ENCODE results near the gene ACTBL2.

Gene ACTBL2

DNA sequence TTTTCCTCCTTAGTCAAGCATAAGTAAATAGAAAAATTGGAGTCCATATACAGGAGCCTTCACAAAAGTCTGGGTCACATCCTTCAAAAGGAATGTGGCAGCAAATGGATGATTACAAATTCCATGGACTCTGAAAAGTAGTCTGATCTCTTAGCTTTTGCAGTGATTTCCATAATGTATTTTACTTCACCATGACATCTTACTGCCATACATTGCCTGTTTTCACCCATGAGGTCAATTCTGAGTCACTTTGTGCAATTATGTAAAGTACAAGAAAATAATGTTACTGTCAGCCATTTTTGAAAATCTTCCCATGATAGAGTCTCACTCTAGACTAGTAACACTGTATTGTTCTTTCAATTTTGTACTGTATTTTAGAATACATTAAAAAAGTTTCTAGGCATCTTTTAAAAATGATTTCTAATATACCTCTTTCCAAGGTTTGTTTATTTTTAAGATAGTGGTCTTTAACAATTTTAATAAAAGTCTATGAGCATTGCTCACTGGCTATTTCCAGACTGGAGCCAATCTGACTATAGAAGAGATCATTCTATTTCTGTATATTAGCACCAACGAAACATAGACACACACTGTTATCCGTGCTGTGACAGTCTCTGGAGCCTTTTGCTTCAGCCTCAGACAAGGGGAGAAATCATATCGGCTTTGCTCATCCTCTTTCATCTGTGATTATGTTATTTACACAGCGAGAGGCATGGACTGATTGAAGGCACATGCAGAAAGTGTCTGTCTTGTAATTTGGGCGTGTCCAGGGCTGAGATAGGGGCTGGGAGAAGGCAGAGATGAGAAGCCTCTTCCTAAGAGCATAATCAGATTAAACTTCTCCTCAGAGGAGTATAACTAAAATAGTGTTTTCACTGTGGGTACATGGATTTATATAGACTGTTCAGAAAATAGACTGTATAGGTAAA is 22.9 kb upstream of the ACTBL2 start:
- TF ChIP-seq, protein P1, sequence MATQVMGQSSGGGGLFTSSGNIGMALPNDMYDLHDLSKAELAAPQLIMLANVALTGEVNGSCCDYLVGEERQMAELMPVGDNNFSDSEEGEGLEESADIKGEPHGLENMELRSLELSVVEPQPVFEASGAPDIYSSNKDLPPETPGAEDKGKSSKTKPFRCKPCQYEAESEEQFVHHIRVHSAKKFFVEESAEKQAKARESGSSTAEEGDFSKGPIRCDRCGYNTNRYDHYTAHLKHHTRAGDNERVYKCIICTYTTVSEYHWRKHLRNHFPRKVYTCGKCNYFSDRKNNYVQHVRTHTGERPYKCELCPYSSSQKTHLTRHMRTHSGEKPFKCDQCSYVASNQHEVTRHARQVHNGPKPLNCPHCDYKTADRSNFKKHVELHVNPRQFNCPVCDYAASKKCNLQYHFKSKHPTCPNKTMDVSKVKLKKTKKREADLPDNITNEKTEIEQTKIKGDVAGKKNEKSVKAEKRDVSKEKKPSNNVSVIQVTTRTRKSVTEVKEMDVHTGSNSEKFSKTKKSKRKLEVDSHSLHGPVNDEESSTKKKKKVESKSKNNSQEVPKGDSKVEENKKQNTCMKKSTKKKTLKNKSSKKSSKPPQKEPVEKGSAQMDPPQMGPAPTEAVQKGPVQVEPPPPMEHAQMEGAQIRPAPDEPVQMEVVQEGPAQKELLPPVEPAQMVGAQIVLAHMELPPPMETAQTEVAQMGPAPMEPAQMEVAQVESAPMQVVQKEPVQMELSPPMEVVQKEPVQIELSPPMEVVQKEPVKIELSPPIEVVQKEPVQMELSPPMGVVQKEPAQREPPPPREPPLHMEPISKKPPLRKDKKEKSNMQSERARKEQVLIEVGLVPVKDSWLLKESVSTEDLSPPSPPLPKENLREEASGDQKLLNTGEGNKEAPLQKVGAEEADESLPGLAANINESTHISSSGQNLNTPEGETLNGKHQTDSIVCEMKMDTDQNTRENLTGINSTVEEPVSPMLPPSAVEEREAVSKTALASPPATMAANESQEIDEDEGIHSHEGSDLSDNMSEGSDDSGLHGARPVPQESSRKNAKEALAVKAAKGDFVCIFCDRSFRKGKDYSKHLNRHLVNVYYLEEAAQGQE (IDR thresholded peaks at IDR 0.05; ENCODE audit: insufficient read depth in 1 of 2, low read depth in 2 of 2, low read length in 2 of 2) = no peak
- no peak for TF ChIP-seq FOXP2 (optimal IDR thresholded peaks at IDR 0.05; ENCODE audit: borderline replicate concordance, extremely low read depth, extremely low read length, insufficient read depth)
- TF ChIP-seq POLR2AphosphoS5 (IDR thresholded peaks at IDR 0.05; ENCODE audit: low read depth, low read length) = no peak
- no peak for TF ChIP-seq TAF1 (IDR thresholded peaks at IDR 0.05; ENCODE audit: borderline replicate concordance, insufficient read depth, low read length)
- no peak for TF ChIP-seq SIN3A (IDR thresholded peaks at IDR 0.05; ENCODE audit: borderline replicate concordance, insufficient read depth, low read length)

DNA sequence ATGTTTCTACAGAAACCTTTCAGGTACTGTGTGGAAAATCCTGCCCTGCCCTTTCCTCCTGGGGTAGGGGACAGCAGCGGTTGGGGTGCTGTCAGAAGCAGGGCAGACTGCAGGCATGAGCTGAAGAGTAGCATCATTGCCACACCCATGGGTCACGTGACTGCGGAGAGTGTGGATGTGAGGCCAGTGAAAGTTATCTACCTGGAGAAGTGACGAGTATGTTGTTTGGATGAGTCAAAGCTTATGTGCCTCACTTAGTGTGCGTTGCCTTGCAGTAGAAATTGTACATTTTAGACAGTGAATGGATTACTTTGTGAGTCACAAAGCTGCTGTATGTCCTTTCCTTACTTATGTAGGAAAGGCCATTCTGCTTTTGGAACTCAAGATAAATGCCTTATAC is 21.7 kb upstream of the ACTBL2 start:
- no peak for TF ChIP-seq POLR2AphosphoS5 (IDR thresholded peaks at IDR 0.05; ENCODE audit: low read depth, low read length)
- TF ChIP-seq FOXP2 (optimal IDR thresholded peaks at IDR 0.05; ENCODE audit: borderline replicate concordance, extremely low read depth, extremely low read length, insufficient read depth) = no peak
- TF ChIP-seq, protein P1 (IDR thresholded peaks at IDR 0.05; ENCODE audit: insufficient read depth in 1 of 2, low read depth in 2 of 2, low read length in 2 of 2) = no peak
- no peak for TF ChIP-seq TAF1 (IDR thresholded peaks at IDR 0.05; ENCODE audit: borderline replicate concordance, insufficient read depth, low read length)
- TF ChIP-seq SIN3A (IDR thresholded peaks at IDR 0.05; ENCODE audit: borderline replicate concordance, insufficient read depth, low read length) = no peak

DNA sequence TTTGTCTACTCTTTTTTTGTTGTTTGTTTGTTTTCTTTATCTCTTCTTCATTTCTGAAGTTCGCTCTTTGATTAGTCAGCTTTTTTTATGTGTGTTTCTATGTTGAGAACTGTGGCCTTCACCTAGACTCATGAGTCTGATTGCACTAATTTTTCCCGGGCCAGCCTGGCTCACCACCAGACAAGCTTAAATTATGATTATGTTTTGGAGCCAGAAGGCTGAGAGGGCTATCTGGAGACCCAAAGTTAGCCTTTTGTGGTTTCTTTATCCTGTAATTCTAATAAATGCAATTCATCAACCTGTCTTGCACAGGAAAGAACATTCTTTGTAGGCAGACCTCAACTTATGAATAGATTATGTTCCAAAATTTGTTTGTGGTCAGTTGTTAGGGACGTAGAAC is 20.8 kb upstream of the ACTBL2 start:
- TF ChIP-seq TAF1 (IDR thresholded peaks at IDR 0.05; ENCODE audit: borderline replicate concordance, insufficient read depth, low read length) (no peak), FOXP2 (optimal IDR thresholded peaks at IDR 0.05; ENCODE audit: borderline replicate concordance, extremely low read depth, extremely low read length, insufficient read depth) (no peak), POLR2AphosphoS5 (IDR thresholded peaks at IDR 0.05; ENCODE audit: low read depth, low read length) (no peak), SIN3A (IDR thresholded peaks at IDR 0.05; ENCODE audit: borderline replicate concordance, insufficient read depth, low read length) (no peak)
- TF ChIP-seq, protein P1 (IDR thresholded peaks at IDR 0.05; ENCODE audit: insufficient read depth in 1 of 2, low read depth in 2 of 2, low read length in 2 of 2) = no peak

DNA sequence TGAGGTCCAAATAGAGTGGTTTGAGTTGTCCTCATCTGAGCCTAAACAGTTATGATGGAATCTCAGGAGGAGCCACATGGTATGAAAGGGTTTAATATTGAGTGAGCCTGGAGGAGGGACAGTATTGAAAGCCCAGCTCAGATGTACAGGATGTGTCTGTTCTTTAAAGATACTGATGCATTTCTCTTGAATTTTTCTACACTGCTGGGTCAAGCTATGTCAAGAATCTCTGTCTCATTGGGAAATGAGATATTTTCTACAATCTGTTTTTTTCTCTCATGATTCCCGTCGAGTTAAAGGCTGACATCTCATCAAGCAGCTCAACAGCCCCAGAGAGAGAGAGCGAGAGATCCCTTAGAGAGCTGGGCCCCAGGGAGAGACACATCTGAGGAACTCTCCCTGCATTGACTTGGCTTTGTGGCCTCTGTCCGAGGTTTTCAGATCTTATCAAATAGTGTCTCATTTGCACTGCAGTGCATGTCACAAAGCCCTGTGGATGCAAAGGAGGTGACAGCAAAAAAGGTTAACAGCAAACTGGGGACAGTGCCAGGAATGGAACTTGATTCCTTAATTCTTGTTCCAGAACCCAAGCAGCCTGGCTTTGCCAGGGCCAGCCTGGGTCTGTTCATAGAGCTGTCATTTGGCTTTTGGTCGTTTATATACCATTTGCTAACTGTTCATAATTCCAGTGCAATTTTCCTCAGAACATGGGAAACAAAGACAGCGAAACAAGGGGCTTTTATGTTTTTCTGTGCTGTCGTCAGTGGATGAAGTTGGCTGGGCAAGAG is 19.0 kb upstream of the ACTBL2 start:
- no peak for TF ChIP-seq FOXP2 (optimal IDR thresholded peaks at IDR 0.05; ENCODE audit: borderline replicate concordance, extremely low read depth, extremely low read length, insufficient read depth)
- TF ChIP-seq POLR2AphosphoS5 (IDR thresholded peaks at IDR 0.05; ENCODE audit: low read depth, low read length) = no peak
- TF ChIP-seq, protein P1 (IDR thresholded peaks at IDR 0.05; ENCODE audit: insufficient read depth in 1 of 2, low read depth in 2 of 2, low read length in 2 of 2) = no peak
- no peak for TF ChIP-seq SIN3A (IDR thresholded peaks at IDR 0.05; ENCODE audit: borderline replicate concordance, insufficient read depth, low read length)
- TF ChIP-seq TAF1 (IDR thresholded peaks at IDR 0.05; ENCODE audit: borderline replicate concordance, insufficient read depth, low read length) = no peak

Data from PFSK-1 (cell line).